Uterus (tissue), 4 donors: Measurements from ENCODE around the gene MTUS2. TPM values are rescaled to one million over a fixed set of nuclear protein-coding genes. Genes with fewer than 3 reads are reported as not detected.

ENCODE experiments used
- DNase-seq, 2 donors: peaks; one replicate each; pipeline ENCODE4 v3.0.0-alpha.2; 2019 to 2020
- H3K27ac ChIP-seq, 2 donors: fragments of 200-600 bp; sonication (generic); 1 replicate in 1 of 2; 2 replicates in 1 of 2; pipeline ENCODE4 v1.5.1; 2016 to 2018
- H3K27me3 ChIP-seq, 2 donors: fragments of 200-600 bp; sonication (generic); one replicate each; pipeline ENCODE4 v1.5.1; 2018 to 2019; ENCODE audit warnings: control low read depth in 1 of 2
- H3K36me3 ChIP-seq, 2 donors: fragments of 200-600 bp; sonication (generic); one replicate each; pipeline ENCODE4 v1.5.1; 2019; ENCODE audit warnings: control low read depth in 1 of 2
- H3K4me1 ChIP-seq, 2 donors: fragments of 200-600 bp; sonication (generic); one replicate each; pipeline ENCODE4 v1.5.1; 2018 to 2019; ENCODE audit warnings: control low read depth in 1 of 2
- H3K4me3 ChIP-seq, 2 donors: fragments of 200-600 bp; sonication (generic); 1 replicate in 1 of 2; 2 replicates in 1 of 2; pipeline ENCODE4 v1.5.1; 2018 to 2019; ENCODE audit warnings: mild to moderate bottlenecking in 1 of 2
- H3K9me3 ChIP-seq, 2 donors: fragments of 200-600 bp; sonication (generic); one replicate each; pipeline ENCODE4 v1.5.1; 2019; ENCODE audit warnings: control low read depth in 1 of 2
- CTCF ChIP-seq, 4 experiments: fragments of 200-600 bp in 2 of 4; fragments of 450-650 bp in 2 of 4; sonication (generic) in 2 of 4; IDR thresholded peaks; one replicate each; pipeline ENCODE4 v1.5.1; 2016 to 2019; ENCODE audit warnings: antibody characterized with exemption in 4 of 4, mild to moderate bottlenecking in 2 of 4, moderate library complexity in 1 of 4
- POLR2A ChIP-seq, 2 donors: fragments of 450-650 bp; IDR thresholded peaks; one replicate each; pipeline ENCODE4 v1.6.1; 2016; ENCODE audit warnings: antibody characterized with exemption in 2 of 2, mild to moderate bottlenecking in 1 of 2, moderate library complexity in 1 of 2
- intact Hi-C: fragments of 100-400 bp; cut with DNase I; formaldehyde crosslinking; loops from one replicate; pipeline ENCODE4 v1.15.1; 2023; ENCODE audit warnings: low total_unique reads
- total RNA-seq, 4 donors: library from RNA; depleted of rRNA in 3 of 4; stranded (reverse); fragments of >200 nt in 3 of 4; gene quantifications; one replicate each; pipeline versions ENCODE4 v1.1.0 to v1.2.4, GENCODE V29; 2014 to 2023
- donor health status: DM: yes; HTN: yes; CAD: no.

MTUS2 gene
- total RNA-seq, 4 donors from 2014 or later, result 0.26 to 4.0 (median 3.6) TPM; not detected in 1

GRCh38 chr13:29509999-29510589, 690.0 kb downstream of the MTUS2 start:
- TF ChIP-seq CTCF (IDR thresholded peaks at IDR 0.05) (no peak), POLR2A (IDR thresholded peaks at IDR 0.05) (no peak)
- no peak for DNase-seq
- Histone ChIP-seq H3K36me3 (no peaks in the 10 kb centered on the region), H3K9me3 (no peaks in the 10 kb centered on the region), H3K27me3 (no peaks in the 10 kb centered on the region), H3K4me3 (no peak overlapping the region), H3K27ac (peak overlapping the region in 1 of 2 donors; percentile 79), H3K4me1 (peaks cover 3 to 16% of the 10 kb centered on the region in 2 donors)
- intact Hi-C loops, result loop anchor here (10.0 kb wide), 1 partner anchor 605 kb away; no protein-coding TSS in a partner anchor

DNA sequence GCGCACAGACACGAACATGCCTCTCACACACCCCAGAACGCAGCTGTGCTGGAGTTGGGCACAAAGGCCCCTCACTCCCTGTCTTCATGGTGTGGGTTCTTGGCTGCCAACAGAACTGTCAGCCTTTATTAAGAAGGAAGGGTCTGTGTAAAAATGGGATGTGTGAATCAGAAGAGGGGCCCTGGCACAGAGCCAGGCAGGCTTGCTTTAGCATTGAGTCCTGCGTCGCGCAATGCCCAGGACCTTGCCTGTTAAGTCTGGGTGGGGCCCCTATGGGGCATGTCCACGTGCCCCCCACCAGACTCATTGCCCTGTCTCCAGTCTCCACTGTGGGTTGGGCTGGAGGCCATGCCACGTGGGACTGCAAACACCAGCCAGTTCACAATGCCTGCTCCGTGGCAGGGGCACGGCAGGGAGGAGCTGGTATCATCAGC, 690.5 kb downstream of the MTUS2 start:
- no peak for TF ChIP-seq CTCF (IDR thresholded peaks at IDR 0.05)
- no peak for TF ChIP-seq POLR2A (IDR thresholded peaks at IDR 0.05)
- H3K4me3 ChIP-seq, result no peak overlapping the region
- no peaks in the 10 kb centered on the region for H3K9me3 ChIP-seq
- intact Hi-C loops, result loop anchor here (10.0 kb wide), 1 partner anchor 604 kb away; no protein-coding TSS in a partner anchor
- peaks cover 3 to 16% of the 10 kb centered on the region in 2 donors for H3K4me1 ChIP-seq
- DNase-seq, result no peak
- H3K36me3 ChIP-seq, result no peaks in the 10 kb centered on the region
- no peaks in the 10 kb centered on the region for H3K27me3 ChIP-seq
- H3K27ac ChIP-seq, result peak overlapping the region; percentile 79

GRCh38 chr13:29511106-29511796, 691.1 kb downstream of the MTUS2 start:
- Histone ChIP-seq H3K27me3 (no peaks in the 10 kb centered on the region), H3K27ac (peak overlapping the region; percentile 79), H3K4me3 (no peak overlapping the region), H3K4me1 (peaks cover 3 to 16% of the 10 kb centered on the region in 2 donors), H3K9me3 (no peaks in the 10 kb centered on the region), H3K36me3 (no peaks in the 10 kb centered on the region)
- no peak for TF ChIP-seq CTCF (IDR thresholded peaks at IDR 0.05)
- intact Hi-C loops, result loop anchor here (10.0 kb wide), 1 partner anchor 604 kb away; no protein-coding TSS in a partner anchor
- DNase-seq, result no peak

DNA sequence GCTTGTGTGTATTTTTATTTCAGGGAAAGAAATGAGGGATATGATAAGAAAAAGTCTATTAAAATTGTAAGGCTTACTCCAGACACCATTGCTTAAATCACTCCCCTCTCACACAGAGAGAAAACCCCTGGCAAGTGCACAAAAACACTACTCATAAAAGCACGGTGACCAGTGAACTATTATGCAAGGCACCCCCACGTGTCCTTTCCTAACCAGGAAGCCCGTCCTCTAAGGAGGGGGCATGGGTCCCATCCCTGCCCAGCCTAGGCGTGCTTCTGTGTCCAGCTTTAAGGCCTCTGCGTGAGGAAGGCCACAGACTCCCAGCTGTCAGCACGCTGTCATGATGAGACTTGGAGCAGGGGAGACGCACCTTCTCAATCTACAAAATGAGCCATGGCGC, 691.8 kb downstream of the MTUS2 start:
- peaks cover 0 to 16% of the 10 kb centered on the region in 2 donors for H3K4me1 ChIP-seq
- H3K36me3 ChIP-seq, result no peaks in the 10 kb centered on the region
- H3K27me3 ChIP-seq, result no peaks in the 10 kb centered on the region
- peak overlapping the region; percentile 79 for H3K27ac ChIP-seq
- TF ChIP-seq CTCF (IDR thresholded peaks at IDR 0.05) (no peak), POLR2A (IDR thresholded peaks at IDR 0.05) (no peak)
- H3K9me3 ChIP-seq, result no peaks in the 10 kb centered on the region
- no peak overlapping the region for H3K4me3 ChIP-seq
- intact Hi-C loops, result loop anchor here (10.0 kb wide), 1 partner anchor 603 kb away; no protein-coding TSS in a partner anchor
- DNase-seq, result peak; percentile 82 to 93
